NCI-H774 (cell line): Measurements from ENCODE around the gene GNAI3.

Experiments used
- DNase-seq: peaks from one replicate; lab custom pipeline; 2025; lab: John Stamatoyannopoulos, UW

Gene GNAI3

DNA sequence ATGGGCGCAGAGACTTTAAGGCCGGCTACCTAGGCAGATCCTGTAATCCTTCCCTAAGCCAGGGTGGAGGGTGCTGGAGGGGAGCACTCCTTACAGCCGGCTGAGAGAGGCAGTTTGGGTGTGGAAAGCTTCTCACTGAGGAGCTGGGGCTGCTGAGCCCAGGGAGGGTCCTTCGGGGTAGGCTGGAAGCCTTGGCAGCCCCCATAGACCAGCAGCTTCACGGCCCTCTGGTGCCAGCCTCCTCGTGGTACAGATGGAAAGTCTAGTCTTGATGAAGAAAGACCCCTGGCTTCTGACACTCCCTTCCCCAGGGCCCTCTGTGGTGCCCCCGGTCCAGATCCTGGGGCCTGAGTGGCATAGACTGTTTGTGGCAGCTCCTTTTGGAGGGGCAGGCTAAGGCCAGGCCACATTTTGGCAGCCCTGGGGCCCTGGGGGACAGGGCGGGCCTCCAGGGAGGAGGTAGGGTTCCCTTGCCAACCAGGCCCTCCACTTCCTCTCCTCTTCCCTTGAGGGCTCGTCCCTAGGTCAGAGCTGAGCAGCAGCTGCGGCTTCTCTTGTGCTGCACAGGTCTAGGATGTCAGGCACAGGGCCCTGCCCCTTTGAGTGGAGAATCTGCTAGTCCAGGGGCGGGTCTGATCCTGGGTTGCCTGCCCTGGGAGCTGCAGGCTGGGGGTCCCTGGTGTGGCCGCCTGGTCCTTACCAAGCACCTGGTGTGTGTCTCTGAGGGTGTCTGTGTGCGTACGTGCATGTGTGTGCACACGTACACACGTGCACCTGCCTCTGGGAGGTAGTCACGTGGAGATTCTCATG lies 76.0 kb downstream of the GNAI3 start:
- no peak for DNase-seq

DNA sequence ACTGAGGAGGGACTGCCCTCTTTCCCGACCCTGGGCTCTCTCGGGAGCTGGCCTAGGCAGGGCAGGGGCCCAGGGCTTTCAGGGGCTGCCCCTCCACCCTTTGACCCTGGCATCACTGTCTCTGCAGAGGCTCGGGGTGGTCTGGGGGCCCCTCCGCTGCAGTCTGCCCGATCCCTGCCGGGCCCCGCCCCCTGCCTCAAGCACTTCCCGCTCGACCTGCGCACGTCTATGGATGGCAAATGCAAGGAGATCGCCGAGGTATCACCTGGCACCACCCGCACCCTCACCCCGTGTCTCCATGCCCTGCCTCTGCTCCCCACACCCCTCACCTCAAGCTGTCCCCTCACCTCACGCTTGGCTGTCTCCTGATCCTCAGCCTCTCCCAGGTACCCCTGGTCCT lies 76.8 kb downstream of the GNAI3 start:
- no peak for DNase-seq

DNA sequence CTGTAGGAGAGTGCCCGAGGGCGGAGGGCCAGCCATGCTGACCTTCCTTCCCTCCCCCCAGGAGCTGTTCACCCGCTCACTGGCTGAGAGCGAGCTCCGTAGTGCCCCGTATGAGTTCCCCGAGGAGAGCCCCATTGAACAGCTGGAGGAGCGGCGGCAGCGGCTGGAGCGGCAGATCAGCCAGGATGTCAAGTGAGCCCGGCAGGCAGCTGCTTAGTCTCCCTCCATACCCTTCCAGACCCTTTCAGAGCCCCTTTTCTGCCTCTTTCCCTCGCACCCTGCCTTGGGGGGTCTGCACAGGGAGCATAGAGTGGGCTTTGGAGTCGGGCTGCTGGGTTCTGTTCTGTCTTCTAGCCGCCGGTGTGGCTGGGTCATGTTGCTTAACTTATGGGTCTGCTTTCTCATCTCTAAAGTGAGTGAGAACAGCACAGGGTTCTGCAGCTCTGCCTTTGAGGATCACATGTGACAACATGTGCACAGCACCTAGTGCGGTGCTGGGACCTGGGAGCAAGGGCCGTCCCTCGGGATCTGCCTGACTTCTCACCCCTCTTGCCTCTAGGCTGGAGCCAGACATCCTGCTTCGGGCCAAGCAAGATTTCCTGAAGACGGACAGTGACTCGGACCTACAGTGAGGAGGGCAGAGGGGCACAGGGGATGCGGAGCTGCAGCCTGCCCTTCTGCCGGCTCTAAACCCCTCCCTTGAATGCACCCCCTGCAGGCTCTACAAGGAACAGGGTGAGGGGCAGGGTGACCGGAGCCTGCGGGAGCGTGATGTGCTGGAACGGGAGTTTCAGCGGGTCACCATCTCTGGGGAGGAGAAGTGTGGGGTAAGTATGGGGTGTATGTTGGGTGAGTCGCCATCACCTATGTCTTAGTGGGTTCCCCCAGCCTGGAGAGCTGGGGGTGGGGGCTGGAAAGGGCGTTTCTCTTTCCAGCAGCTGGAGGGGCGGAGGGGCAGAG lies 77.5 kb downstream of the GNAI3 start:
- no peak for DNase-seq

DNA sequence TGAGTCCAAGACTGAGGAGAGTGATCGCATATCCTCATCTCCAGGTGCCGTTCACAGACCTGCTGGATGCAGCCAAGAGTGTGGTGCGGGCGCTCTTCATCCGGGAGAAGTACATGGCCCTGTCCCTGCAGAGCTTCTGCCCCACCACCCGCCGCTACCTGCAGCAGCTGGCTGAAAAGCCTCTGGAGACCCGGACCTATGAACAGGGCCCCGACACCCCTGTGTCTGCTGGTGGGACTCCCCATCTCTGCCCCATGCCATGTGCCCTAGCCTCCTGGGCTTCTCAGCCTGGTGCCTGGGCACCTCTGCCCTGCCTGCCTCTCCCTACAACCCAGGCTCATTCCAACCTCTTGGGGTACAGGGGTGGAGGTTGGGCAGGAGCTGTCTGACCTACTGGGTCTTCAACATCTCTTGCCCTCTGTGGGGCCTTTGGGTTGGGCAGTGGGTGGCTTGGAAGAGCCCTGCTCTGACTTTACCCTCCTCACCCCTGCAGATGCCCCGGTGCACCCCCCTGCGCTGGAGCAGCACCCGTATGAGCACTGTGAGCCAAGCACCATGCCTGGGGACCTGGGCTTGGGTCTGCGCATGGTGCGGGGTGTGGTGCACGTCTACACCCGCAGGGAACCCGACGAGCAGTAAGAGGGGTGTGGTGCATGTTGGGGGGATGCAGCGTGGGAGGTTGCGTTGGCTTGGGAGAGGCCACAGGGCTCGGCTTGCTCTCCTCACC lies 78.4 kb downstream of the GNAI3 start:
- DNase-seq = no peak

- DNase-seq = no peak
Measured at GRCh38 chr1:109627692-109628399, 79.4 kb downstream of the GNAI3 start.

DNA sequence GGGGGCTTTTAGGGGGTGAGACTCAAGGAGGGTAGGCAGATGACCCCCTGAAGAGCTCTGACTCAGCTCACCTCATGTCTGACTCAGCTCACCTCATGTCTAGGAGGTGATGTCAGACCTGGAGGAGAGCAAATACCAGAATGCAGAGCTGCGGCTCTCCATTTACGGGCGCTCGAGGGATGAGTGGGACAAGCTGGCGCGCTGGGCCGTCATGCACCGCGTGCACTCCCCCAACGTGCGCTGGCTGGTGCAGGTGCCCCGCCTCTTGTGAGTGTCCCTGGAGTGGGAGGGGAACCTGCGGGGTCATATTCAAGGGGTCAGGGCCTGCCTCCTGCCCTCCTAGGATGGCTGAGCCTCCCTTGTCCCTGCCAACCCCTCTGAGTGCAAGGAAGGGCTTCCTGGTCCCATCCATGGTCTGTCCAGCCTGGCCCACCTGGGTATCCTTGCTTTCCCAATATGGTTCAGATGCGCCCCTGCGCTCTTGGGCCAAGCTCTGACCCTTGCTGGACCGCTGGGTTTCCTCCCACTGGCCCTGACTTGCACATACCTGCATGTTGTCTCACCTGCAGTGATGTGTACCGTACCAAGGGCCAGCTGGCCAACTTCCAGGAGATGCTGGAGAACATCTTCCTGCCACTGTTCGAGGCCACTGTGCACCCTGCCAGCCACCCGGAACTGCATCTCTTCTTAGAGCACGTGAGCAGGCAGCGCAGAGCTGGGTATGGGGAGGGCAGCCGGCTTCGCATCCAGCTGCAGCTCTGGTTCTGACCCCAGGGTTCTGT lies 80.3 kb downstream of the GNAI3 start:
- DNase-seq = no peak

DNA sequence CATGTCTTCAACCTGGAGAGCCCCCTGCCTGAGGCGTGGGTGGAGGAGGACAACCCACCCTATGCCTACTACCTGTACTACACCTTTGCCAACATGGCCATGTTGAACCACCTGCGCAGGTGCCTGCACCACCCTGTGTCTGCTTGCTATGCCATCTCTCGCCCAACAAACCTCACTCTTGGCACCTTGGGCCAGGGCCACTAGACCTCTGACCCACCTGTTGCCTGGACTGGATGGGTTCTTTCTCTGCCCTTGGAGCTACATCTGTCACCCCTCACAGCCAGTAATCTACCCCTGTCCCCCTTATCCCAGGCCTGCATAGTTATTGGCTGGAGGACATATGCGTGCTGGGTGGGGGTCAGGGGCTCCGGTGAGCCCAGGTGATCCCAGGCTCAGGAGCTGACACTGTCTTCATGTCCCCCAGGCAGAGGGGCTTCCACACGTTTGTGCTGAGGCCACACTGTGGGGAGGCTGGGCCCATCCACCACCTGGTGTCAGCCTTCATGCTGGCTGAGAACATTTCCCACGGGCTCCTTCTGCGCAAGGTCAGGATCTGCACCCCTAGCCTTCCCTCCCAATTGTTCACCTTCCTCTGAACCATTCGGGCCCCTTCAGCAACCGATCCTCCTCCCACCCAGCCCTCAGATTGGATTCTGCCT lies 81.1 kb downstream of the GNAI3 start:
- DNase-seq = no peak

DNA sequence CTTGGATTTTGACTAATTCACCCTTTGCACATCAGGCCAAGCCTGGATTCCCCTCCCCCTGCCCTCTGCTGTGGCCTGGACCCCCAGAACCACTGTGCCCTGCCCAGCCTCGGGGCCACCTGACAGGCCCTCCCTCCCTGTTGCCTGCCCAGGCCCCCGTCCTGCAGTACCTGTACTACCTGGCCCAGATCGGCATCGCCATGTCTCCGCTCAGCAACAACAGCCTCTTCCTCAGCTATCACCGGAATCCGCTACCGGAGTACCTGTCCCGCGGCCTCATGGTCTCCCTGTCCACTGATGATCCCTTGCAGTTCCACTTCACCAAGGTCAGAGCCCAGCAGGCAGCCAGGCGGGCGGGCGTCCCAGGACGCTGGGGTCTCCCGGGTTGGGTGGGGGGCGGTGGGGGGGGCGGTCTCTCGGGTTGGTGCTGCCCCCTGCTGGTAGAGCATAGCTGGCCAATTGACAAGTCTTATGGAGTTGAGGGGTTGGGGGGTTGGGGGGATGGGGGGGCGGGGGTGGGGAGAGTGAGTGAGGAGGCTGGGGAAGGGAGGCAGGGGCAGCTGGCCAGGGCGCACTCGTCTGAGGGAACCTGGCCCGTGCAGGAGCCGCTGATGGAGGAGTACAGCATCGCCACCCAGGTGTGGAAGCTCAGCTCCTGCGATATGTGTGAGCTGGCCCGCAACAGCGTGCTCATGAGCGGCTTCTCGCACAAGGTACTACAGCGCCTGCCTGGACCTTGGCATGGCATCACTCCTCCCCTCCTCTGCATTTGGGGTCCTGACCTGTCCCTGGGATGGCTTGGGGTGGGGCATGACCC lies 81.9 kb downstream of the GNAI3 start:
- no peak for DNase-seq

- DNase-seq = no peak
Measured at GRCh38 chr1:109630898-109631512, 82.6 kb downstream of the GNAI3 start.

DNA sequence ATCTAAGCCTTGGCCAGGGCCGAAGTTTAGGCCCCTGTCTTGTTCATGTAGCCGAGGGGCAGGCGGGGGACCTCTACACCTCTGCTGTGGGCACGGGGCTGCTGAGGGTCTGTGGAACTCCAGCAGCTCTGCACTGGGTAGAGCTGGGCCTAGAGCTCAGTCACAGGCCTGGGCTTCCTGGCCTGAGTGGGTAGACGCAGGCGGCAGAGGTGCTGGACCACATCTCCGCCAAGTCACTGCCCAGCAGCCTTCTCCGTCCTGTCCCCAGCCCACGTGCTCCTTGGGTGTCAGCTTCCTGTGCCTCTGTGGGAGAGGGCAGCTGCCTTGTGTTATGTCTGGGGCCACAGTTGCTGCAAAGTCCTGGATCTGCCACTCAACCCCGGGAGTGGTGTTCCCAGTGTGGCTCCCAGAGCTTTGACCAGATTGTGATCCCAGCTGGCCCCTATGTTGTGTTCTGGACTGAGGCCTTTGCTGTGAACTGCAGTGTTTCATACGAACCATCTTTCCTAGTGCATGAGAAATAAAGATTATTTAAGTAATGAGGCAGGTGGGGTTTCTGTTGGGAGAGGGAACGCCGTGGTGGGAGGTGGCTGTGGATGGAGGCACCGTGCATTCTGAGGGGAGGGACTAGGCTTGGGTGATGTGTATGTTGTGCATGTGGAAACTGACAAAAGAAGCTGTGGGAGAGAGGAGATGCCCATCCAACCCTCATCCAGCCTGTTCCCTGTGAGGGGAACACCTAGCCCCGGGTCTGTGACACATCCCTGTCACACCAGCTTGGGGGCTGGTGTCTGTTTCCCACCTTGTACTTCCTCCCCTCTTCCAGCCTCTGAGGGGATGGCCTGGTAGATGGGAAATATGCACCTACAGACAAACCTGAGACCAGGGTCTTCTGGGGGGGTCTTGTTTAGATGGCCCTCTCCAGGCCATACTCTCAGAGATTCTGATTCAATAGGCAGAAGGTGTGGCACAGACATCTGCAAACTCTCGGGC lies 83.4 kb downstream of the GNAI3 start:
- no peak for DNase-seq

DNA sequence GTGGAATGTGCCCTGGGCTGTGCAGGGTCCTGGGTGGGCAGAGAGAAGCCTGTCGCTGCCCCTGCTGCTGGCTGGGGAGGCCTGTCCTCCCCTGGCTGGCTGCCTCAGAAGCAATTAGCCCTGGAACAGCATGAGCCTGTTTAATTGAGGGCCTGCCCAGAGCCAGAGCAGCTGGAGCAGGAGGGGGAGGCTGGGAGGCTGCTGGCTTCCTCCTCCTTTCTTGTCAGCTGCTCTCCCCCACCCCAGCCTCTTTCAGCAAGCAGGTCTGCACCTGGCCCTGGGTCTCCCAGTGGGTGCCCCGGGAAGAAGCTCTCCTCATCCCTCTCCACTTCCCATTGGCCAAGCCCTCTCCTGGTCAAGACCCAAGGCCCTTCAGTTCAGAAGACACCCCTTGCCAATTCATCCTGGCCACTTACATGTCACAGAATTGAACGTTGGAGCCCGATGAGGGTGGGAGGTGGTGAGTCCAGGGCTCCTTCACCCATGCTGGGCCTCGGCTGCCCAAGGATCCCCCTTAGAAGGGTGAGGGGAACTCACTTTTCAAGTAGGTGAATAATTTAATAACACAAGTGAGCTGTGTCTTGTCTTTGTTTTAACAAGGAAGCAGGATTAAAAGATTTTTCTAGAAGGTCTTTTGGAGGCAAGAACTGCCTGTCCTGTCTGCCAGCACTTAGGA lies 84.4 kb downstream of the GNAI3 start:
- DNase-seq = peak; percentile 60

DNA sequence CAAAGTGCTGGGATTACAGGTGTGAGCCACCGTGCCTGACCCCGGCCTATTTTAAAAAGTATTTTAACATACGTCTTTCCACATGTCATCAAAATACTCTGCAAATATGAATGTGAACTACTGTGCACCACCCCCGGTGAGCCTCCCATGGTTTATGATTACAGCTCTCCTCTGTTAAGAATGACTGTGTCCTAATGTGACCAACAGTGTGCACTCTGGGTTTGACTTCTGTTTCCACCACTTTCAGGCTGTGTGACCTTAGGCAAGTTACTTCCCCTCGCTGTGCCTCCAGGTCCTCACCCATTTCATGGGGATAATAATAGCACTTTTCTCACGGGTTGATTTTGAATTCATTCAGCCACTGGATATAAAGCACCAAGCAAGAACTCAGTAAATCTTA lies 85.9 kb downstream of the GNAI3 start:
- no peak for DNase-seq

- no peak for DNase-seq
Measured at GRCh38 chr1:109634771-109635750, 86.6 kb downstream of the GNAI3 start.

DNA sequence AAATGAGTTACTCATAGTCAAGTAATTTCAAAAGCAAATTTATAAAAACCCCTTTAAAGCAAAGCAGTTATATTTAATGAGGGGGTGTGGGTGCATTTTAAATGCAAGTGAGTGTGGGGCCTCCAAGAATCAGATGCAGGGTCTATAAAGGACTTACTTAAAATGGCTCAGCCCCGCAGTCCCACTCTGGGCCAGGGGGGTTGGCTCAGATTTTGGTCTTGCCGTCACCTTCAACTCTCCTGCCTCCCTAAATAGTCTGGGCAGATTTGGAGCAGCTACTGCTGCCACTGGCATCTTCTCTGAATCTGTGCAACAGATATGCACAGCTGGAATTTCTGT lies 87.4 kb downstream of the GNAI3 start:
- no peak for DNase-seq

DNA sequence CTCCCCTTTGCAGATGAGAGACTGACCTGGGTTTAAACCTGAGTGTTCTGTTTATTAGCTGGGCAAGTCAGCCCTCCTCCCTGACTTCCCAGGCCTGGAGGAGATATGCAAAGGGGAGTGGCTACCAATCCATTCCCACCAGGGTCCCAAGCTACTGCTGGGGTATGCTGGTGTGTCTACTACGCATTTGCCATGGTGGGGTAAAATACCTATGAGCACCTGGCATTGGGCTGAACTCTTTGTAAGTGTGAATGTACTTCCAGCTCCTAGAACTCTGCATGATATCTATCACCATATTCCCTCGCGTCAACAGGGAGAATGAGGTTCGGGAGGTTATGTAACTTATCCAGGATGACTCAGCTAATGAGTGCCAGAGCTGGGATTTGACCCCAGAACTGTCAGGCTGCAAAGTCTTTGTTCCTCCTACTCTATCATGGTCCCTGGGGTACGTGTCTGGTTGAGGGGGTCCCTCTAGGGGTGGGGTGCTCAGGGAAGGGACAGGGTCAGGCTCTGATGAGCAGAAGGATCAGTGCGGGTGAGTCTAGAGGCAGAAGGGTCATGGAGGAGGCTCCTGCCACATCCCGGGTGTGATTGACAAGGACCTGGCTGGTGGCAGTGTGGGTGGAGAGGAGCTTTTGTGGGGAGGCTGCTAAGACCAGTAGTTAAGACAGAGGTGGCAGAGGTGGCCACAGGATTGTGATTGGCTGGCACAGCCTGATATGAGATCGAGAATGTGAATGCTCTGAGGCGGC lies 88.0 kb downstream of the GNAI3 start:
- no peak for DNase-seq
